Esophagus mucosa (tissue), 1 donor: ENCODE measurements around the gene MARCHF3. TPM values are rescaled to one million over a fixed set of nuclear protein-coding genes. Genes with fewer than 3 reads are reported as not detected.
"Not testable (repeated sequence)": the region's sequence is repeated elsewhere in the genome, so short reads cannot be mapped to it uniquely, and the experiment has no call there.

Source experiments
- ATAC-seq: fragments of 200-7000 bp; cut with Tn5 transposase; one replicate; pipeline ENCODE4 v1.9.1; 2020
- total RNA-seq: library from RNA; stranded (reverse); gene quantifications from one replicate; pipeline ENCODE4 v1.2.4, GENCODE V29; 2023
- donor health status: DM: yes; HTN: yes; CAD: no.

The MARCHF3 gene
- total RNA-seq = 2.4 TPM

- ATAC-seq = peak; percentile 100
Observed at GRCh38 chr5:127030259-127031146, at the start of gene MARCHF3. MARCHF3 (minus strand) TSS chr5:127030558; CDS start chr5:126918171, 112,387 bp downstream.

GRCh38 chr5:127079994-127080491, 49.7 kb upstream of the MARCHF3 start:
- peak; percentile 84 for ATAC-seq

- no peak for ATAC-seq
Observed at GRCh38 chr5:127077366-127077765, 47.0 kb upstream of the MARCHF3 start.

GRCh38 chr5:127076315-127077129, 46.2 kb upstream of the MARCHF3 start:
- peak; percentile 13 for ATAC-seq

GRCh38 chr5:127074466-127074865, 44.1 kb upstream of the MARCHF3 start:
- ATAC-seq = no peak

- ATAC-seq = peak; percentile 91
Observed at GRCh38 chr5:127072861-127073846, 42.8 kb upstream of the MARCHF3 start, which contains the start of gene C5orf63. C5orf63 (minus strand) TSS chr5:127073502; CDS start chr5:127058995, 14,507 bp downstream.

GRCh38 chr5:127070243-127070642, 39.9 kb upstream of the MARCHF3 start:
- ATAC-seq = no peak

- no peak for ATAC-seq
Observed at GRCh38 chr5:127068493-127069214, 38.3 kb upstream of the MARCHF3 start.

- ATAC-seq = no peak
Observed at GRCh38 chr5:127066721-127067120, 36.4 kb upstream of the MARCHF3 start.

GRCh38 chr5:127064253-127064840, 34.0 kb upstream of the MARCHF3 start:
- peak; percentile 93 for ATAC-seq

GRCh38 chr5:127063257-127063913, 33.0 kb upstream of the MARCHF3 start:
- ATAC-seq = no peak

GRCh38 chr5:127061956-127062355, 31.6 kb upstream of the MARCHF3 start:
- no peak for ATAC-seq

- ATAC-seq = no peak
Observed at GRCh38 chr5:127061537-127061936, 31.2 kb upstream of the MARCHF3 start.

- no peak for ATAC-seq
Observed at GRCh38 chr5:127060470-127060985, 30.2 kb upstream of the MARCHF3 start.

GRCh38 chr5:127056896-127057295, 26.5 kb upstream of the MARCHF3 start:
- ATAC-seq = no peak

GRCh38 chr5:127055880-127056653, 25.7 kb upstream of the MARCHF3 start:
- ATAC-seq = no peak

GRCh38 chr5:127053551-127053950, 23.2 kb upstream of the MARCHF3 start:
- ATAC-seq = not testable (repeated sequence)

- ATAC-seq = no peak
Observed at GRCh38 chr5:127053049-127053448, 22.7 kb upstream of the MARCHF3 start.

- ATAC-seq = peak; percentile 45
Observed at GRCh38 chr5:127051591-127051990, 21.2 kb upstream of the MARCHF3 start.
